SU-DHL-6 (cell line): ENCODE results near the gene CDH23.

ENCODE experiments used
- H2AFZ ChIP-seq: fragments of 200-600 bp; sonication (generic); 2 replicates; pipeline ENCODE4 v1.6.1; 2014; ENCODE audit warnings: low read depth, mild to moderate bottlenecking, moderate library complexity, mixed read lengths, antibody characterized with exemption, low read length; ENCODE audit not compliant: severe bottlenecking
- H3F3A ChIP-seq: fragments of 200-600 bp; shearing (Covaris generic); 2 replicates; pipeline ENCODE4 v1.6.0; 2016; ENCODE audit warnings: antibody characterized with exemption, mild to moderate bottlenecking; ENCODE audit not compliant: insufficient read depth
- H3K27ac ChIP-seq: fragments of 200-600 bp; sonication (generic); 2 replicates; pipeline ENCODE4 v1.5.1; 2016; ENCODE audit warnings: low read depth, mild to moderate bottlenecking, low read length, moderate library complexity, mixed read lengths
- H3K27me3 ChIP-seq: fragments of 200-600 bp; sonication (generic), shearing (Covaris generic); 2 replicates; pipeline ENCODE4 v1.6.0; 2014; ENCODE audit warnings: mild to moderate bottlenecking, low read length
- H3K36me3 ChIP-seq: fragments of 200-600 bp; sonication (generic); 2 replicates; pipeline ENCODE4 v1.6.1; 2014; ENCODE audit warnings: mild to moderate bottlenecking, low read length, mixed read lengths
- H3K4me2 ChIP-seq: fragments of 300-600, 200-600 bp; shearing (Covaris generic), sonication (generic); 2 replicates; pipeline ENCODE4 v1.6.0; 2014; ENCODE audit warnings: low read length, low read depth, mild to moderate bottlenecking; ENCODE audit not compliant: poor library complexity, severe bottlenecking
- H3K4me3 ChIP-seq: fragments of 200-600 bp; sonication (generic); 2 replicates; pipeline ENCODE4 v1.5.1; 2014; ENCODE audit warnings: antibody characterized with exemption, low read length, mild to moderate bottlenecking, mixed read lengths; ENCODE audit not compliant: insufficient read depth, poor library complexity, severe bottlenecking
- H3K79me2 ChIP-seq: fragments of 200-600 bp; sonication (generic); 2 replicates; pipeline ENCODE4 v1.6.1; 2014; ENCODE audit warnings: mild to moderate bottlenecking, low read length, moderate library complexity; ENCODE audit not compliant: insufficient read depth
- H3K9ac ChIP-seq: fragments of 200-600 bp; sonication (generic); 2 replicates; pipeline ENCODE4 v1.7.0; 2014; ENCODE audit warnings: mild to moderate bottlenecking, low read length
- H3K9me2 ChIP-seq: fragments of 200-600 bp; sonication (generic); replicated peaks from 2 replicates; pipeline ENCODE4 v1.6.1; 2014; ENCODE audit warnings: low read length; ENCODE audit not compliant: insufficient read depth
- H3K9me3 ChIP-seq: fragments of 200-600 bp; sonication (generic); 2 replicates; pipeline ENCODE4 v1.6.1; 2014; ENCODE audit warnings: low read length, mixed read lengths; ENCODE audit not compliant: insufficient read depth
- H4K20me1 ChIP-seq: fragments of 200-600 bp; sonication (generic); 2 replicates; pipeline ENCODE4 v1.6.1; 2014; ENCODE audit warnings: low read depth, mild to moderate bottlenecking, antibody characterized with exemption, low read length, moderate library complexity, mixed read lengths
- CTCF ChIP-seq: fragments of 200-600 bp; sonication (generic); IDR thresholded peaks from one replicate; pipeline ENCODE4 v1.5.1; 2017; ENCODE audit warnings: antibody characterized with exemption, mild to moderate bottlenecking, low read length, moderate library complexity; ENCODE audit not compliant: insufficient read depth, poor library complexity, severe bottlenecking
- EZH2phosphoT487 ChIP-seq: fragments of 200-600 bp; sonication (generic), shearing (Covaris generic); conservative IDR thresholded peaks from 2 replicates; pipeline ENCODE4 v1.6.1; 2018; ENCODE audit warnings: mild to moderate bottlenecking, antibody characterized with exemption, low read length, moderate library complexity, mixed read lengths

CDH23 gene

DNA sequence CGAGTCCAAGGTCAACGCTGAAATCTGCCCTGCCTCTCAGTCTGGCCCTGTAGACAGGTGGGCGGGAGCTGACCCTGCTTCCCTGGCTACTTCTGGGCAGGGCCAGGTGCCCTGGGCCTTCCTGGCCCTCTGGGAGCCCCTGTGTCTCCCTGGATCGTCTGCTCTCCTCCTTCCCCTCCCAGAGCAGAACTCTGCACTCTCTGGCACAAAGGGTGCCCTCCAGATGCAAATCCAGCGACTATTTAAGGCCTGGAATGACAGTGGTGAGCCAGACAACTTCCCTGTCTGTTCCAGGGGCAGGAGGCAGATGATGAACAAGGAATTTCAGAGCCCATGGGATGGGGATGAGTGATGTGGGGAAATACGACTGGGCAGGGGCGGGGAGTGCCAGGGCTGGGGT lies 259.5 kb downstream of the CDH23 start:
- TF ChIP-seq CTCF: no peak
- no peak overlapping the region for H3K27ac ChIP-seq
- no peaks in the 10 kb centered on the region for H3K9me3 ChIP-seq
- no peaks in the 10 kb centered on the region for H3K36me3 ChIP-seq
- no peak overlapping the region for H3K4me2 ChIP-seq
- H3K9me2 ChIP-seq: no peaks in the 10 kb centered on the region
- no peaks in the 10 kb centered on the region for H3F3A ChIP-seq
- no peak overlapping the region for H2AFZ ChIP-seq
- H4K20me1 ChIP-seq: no peaks in the 10 kb centered on the region
- no peak overlapping the region for H3K4me3 ChIP-seq
- H3K9ac ChIP-seq: no peak overlapping the region
- H3K79me2 ChIP-seq: no peaks in the 10 kb centered on the region
- no peaks in the 10 kb centered on the region for H3K27me3 ChIP-seq

DNA sequence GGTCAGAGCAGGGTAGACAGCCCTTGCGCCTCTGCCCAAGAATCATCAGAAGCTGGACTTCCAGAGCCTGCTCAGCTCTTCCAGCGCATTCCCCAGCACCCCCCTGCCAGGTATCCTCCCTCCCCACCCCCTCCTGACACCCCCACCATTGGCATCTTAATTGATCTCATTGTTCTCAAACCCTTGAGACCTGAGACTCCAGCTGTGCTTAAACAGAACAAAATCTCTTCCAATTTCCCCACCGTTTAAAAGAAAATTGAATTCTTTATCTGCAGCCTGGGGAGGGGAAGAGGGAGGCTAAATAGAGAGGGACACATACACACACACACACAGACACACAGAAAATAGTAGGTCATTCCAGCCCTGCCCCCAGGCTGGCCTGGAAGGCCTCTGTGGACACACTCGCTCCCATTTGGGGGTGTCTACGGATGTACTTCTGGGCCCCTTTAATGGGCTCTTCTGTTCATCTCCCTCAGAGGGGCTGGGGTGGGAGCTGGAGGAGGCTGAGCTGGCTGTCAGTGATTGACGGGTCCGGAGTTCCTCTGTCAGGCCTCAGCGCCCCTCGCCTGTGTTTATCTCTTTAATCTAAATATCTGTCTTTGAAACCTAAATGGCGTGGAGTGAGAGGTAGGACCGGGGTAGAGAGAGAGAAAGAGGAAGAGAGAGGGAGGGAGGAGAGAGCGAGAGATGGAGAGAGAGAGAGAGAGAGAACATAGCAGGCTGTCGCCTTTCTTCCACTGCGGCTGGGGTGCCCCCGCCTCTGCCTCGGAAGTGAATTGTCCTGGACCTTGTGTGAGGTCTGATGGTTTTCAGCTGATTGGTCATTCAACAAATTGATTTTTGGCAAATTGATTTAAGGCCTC lies 261.1 kb downstream of the CDH23 start:
- Histone ChIP-seq H3K9ac (no peak overlapping the region), H3K79me2 (no peaks in the 10 kb centered on the region), H3K9me3 (no peaks in the 10 kb centered on the region), H3F3A (no peaks in the 10 kb centered on the region), H2AFZ (no peak overlapping the region), H3K36me3 (no peaks in the 10 kb centered on the region), H3K27me3 (no peaks in the 10 kb centered on the region), H3K9me2 (no peaks in the 10 kb centered on the region), H3K27ac (no peak overlapping the region), H3K4me2 (no peak overlapping the region), H3K4me3 (no peak overlapping the region), H4K20me1 (no peaks in the 10 kb centered on the region)
- TF ChIP-seq EZH2phosphoT487 (no peak), CTCF (no peak)

GRCh38 chr10:71658467-71658745 lies 261.7 kb downstream of the CDH23 start:
- no peaks in the 10 kb centered on the region for H3K9me3 ChIP-seq
- H3K27me3 ChIP-seq: no peaks in the 10 kb centered on the region
- no peak overlapping the region for H3K4me3 ChIP-seq
- no peak overlapping the region for H3K4me2 ChIP-seq
- H3K27ac ChIP-seq: no peak overlapping the region
- no peak overlapping the region for H3K9ac ChIP-seq
- H3K9me2 ChIP-seq: no peaks in the 10 kb centered on the region
- H3K79me2 ChIP-seq: no peaks in the 10 kb centered on the region
- no peaks in the 10 kb centered on the region for H3K36me3 ChIP-seq
- no peak for TF ChIP-seq CTCF
- no peak for TF ChIP-seq EZH2phosphoT487
- no peaks in the 10 kb centered on the region for H4K20me1 ChIP-seq
- no peaks in the 10 kb centered on the region for H3F3A ChIP-seq
- H2AFZ ChIP-seq: no peak overlapping the region
